ENCODE data around the gene MYH16. TPM values are rescaled to one million over a fixed set of nuclear protein-coding genes. Genes with fewer than 3 reads are reported as not detected.
"Not testable (repeated sequence)": the region's sequence is repeated elsewhere in the genome, so short reads cannot be mapped to it uniquely, and the experiment has no call there.

Gene MYH16
- polyA plus RNA-seq, 1 donor from 2014 or later, result not detected

DNA sequence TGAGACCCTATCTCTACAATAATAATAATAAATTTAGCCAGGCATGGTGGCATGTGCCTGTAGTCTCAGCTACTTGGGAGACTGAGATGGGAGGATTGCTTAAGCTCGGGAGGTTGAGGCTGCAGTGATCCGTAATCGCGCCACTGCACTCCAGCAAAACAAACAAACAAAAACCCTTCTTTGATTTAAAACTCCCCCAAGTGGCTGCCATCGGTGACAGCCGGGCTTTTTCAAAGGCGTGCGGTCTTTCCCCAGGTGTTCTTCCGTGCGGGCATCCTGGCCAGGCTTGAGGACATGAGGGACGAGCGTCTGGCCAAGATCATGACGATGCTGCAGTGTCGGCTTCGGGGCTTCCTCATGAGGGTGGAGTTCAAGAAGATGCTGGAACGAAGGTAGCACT lies 1.9 kb upstream of the MYH16 start:
- no peaks in the 10 kb centered on the region for H4K20me1 ChIP-seq (ENCODE audit: insufficient read depth)

DNA sequence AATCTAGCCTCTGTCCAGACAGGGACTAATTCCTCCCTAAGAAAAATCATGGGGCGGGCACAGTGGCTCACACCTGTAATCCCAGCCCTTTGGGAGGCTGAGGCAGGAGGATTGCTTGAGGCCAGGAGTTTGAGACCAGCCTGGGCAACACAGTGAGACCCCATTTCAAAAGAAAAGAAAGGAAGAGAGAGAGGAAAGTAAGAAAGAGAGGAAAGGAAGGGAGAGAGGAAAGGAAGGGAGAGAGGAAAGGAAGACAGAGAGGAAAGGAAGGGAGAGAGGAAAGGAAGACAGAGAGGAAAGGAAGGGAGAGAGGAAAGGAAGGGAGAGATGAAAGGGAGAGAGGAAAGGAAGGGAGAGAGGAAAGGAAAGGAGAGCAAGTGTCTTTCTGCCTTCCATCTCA lies 922 bp downstream of the MYH16 start:
- H3K79me2 ChIP-seq (replicated peaks; ENCODE audit: insufficient read depth, low read length); H3K4me2 ChIP-seq (ENCODE audit: low read length); H2AFZ ChIP-seq (ENCODE audit: low read depth, low read length); H3K9ac ChIP-seq (ENCODE audit: low read length); H4K20me1 ChIP-seq (ENCODE audit: insufficient read depth); H3K4me3 ChIP-seq (ENCODE audit: low read length); H3K36me3 ChIP-seq (ENCODE audit: insufficient read depth, low read length); H3K9me3 ChIP-seq (ENCODE audit: low read length); H3K27ac ChIP-seq (ENCODE audit: low read length); H3K27me3 ChIP-seq (ENCODE audit: insufficient read depth, low read depth, low read length); H3F3A ChIP-seq (ENCODE audit: insufficient read depth, low read length, poor library complexity, severe bottlenecking); H3K9me2 ChIP-seq (ENCODE audit: insufficient read depth, low read length): not testable (repeated sequence)

More for the DNA sequence above, 1.9 kb upstream of the MYH16 start:
- no peak overlapping the region for H2AFZ ChIP-seq (ENCODE audit: low read depth, low read length)
- no peaks in the 10 kb centered on the region for H3K79me2 ChIP-seq (replicated peaks; ENCODE audit: insufficient read depth, low read length)
- no peak overlapping the region for H3K27ac ChIP-seq (ENCODE audit: low read length)
- H3F3A ChIP-seq (ENCODE audit: insufficient read depth, low read length, poor library complexity, severe bottlenecking), result no peaks in the 10 kb centered on the region
- no peaks in the 10 kb centered on the region for H3K9me2 ChIP-seq (ENCODE audit: insufficient read depth, low read length)
- TF ChIP-seq EP300 (conservative IDR thresholded peaks at IDR 0.05; ENCODE audit: poor library complexity, severe bottlenecking), result no peak
- TF ChIP-seq EZH2 (IDR thresholded peaks at IDR 0.05; ENCODE audit: borderline replicate concordance, insufficient read depth, low read length, poor library complexity, severe bottlenecking), result no peak
- TF ChIP-seq TAF1 (IDR thresholded peaks at IDR 0.05; ENCODE audit: low read depth), result no peak
- TF ChIP-seq MXI1 (conservative IDR thresholded peaks at IDR 0.05; ENCODE audit: poor library complexity, severe bottlenecking), result no peak
- TF ChIP-seq POLR2AphosphoS5 (IDR thresholded peaks at IDR 0.05), result no peak
- no peak for TF ChIP-seq SMC3 (conservative IDR thresholded peaks at IDR 0.05; ENCODE audit: poor library complexity)
- no peak for TF ChIP-seq RAD21 (conservative IDR thresholded peaks at IDR 0.05)
- TF ChIP-seq, protein P1, sequence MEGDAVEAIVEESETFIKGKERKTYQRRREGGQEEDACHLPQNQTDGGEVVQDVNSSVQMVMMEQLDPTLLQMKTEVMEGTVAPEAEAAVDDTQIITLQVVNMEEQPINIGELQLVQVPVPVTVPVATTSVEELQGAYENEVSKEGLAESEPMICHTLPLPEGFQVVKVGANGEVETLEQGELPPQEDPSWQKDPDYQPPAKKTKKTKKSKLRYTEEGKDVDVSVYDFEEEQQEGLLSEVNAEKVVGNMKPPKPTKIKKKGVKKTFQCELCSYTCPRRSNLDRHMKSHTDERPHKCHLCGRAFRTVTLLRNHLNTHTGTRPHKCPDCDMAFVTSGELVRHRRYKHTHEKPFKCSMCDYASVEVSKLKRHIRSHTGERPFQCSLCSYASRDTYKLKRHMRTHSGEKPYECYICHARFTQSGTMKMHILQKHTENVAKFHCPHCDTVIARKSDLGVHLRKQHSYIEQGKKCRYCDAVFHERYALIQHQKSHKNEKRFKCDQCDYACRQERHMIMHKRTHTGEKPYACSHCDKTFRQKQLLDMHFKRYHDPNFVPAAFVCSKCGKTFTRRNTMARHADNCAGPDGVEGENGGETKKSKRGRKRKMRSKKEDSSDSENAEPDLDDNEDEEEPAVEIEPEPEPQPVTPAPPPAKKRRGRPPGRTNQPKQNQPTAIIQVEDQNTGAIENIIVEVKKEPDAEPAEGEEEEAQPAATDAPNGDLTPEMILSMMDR (IDR thresholded peaks at IDR 0.05; ENCODE audit: poor library complexity, severe bottlenecking), result no peak
- TF ChIP-seq, protein P2, sequence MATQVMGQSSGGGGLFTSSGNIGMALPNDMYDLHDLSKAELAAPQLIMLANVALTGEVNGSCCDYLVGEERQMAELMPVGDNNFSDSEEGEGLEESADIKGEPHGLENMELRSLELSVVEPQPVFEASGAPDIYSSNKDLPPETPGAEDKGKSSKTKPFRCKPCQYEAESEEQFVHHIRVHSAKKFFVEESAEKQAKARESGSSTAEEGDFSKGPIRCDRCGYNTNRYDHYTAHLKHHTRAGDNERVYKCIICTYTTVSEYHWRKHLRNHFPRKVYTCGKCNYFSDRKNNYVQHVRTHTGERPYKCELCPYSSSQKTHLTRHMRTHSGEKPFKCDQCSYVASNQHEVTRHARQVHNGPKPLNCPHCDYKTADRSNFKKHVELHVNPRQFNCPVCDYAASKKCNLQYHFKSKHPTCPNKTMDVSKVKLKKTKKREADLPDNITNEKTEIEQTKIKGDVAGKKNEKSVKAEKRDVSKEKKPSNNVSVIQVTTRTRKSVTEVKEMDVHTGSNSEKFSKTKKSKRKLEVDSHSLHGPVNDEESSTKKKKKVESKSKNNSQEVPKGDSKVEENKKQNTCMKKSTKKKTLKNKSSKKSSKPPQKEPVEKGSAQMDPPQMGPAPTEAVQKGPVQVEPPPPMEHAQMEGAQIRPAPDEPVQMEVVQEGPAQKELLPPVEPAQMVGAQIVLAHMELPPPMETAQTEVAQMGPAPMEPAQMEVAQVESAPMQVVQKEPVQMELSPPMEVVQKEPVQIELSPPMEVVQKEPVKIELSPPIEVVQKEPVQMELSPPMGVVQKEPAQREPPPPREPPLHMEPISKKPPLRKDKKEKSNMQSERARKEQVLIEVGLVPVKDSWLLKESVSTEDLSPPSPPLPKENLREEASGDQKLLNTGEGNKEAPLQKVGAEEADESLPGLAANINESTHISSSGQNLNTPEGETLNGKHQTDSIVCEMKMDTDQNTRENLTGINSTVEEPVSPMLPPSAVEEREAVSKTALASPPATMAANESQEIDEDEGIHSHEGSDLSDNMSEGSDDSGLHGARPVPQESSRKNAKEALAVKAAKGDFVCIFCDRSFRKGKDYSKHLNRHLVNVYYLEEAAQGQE (IDR thresholded peaks at IDR 0.05; ENCODE audit: borderline replicate concordance), result no peak
- H3K4me3 ChIP-seq (ENCODE audit: low read length), result no peak overlapping the region
- H3K36me3 ChIP-seq (ENCODE audit: insufficient read depth, low read length), result no peaks in the 10 kb centered on the region
- H3K9ac ChIP-seq (ENCODE audit: low read length), result no peak overlapping the region
- no peaks in the 10 kb centered on the region for H3K9me3 ChIP-seq (ENCODE audit: low read length)
- H3K4me2 ChIP-seq (ENCODE audit: low read length), result no peak overlapping the region
- H3K27me3 ChIP-seq (ENCODE audit: insufficient read depth, low read depth, low read length), result no peaks in the 10 kb centered on the region

DNA sequence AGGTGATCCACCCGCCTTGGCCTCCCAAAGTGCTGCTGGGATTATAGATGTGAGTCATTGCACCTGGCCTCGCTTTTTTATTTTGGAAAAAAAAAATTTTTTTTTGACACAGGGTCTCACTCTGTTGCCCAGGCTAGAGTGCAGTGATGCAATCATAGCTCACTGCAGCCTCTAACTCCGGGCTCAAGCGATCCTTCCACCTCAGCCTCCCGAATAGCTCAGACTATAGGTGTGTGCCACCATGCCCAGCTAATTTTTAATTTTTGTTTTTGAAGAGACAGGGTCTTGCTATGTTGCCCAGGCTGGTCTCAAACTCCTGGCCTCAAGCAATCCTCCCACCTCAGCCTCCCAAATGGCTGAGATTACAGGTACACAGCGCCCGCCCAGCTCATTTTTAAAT lies 2.3 kb downstream of the MYH16 start:
- H3K9ac ChIP-seq (ENCODE audit: low read length); H2AFZ ChIP-seq (ENCODE audit: low read depth, low read length); H3F3A ChIP-seq (ENCODE audit: insufficient read depth, low read length, poor library complexity, severe bottlenecking); H3K9me3 ChIP-seq (ENCODE audit: low read length); H3K27me3 ChIP-seq (ENCODE audit: insufficient read depth, low read depth, low read length); H3K4me2 ChIP-seq (ENCODE audit: low read length); H3K9me2 ChIP-seq (ENCODE audit: insufficient read depth, low read length); H3K4me3 ChIP-seq (ENCODE audit: low read length); H3K79me2 ChIP-seq (replicated peaks; ENCODE audit: insufficient read depth, low read length); H4K20me1 ChIP-seq (ENCODE audit: insufficient read depth); H3K36me3 ChIP-seq (ENCODE audit: insufficient read depth, low read length); H3K27ac ChIP-seq (ENCODE audit: low read length): not testable (repeated sequence)

All from neural cell (in vitro differentiated cells).